HepG2 (cell line): Measurements from ENCODE around the gene RIPOR3. TPM values are rescaled to one million over a fixed set of nuclear protein-coding genes. Genes with fewer than 3 reads are reported as not detected.

Experiments
- AGO2 ChIP-seq: fragments of 200-400 bp; formaldehyde crosslinking; optimal IDR thresholded peaks from 2 replicates; pipeline ENCODE3; 2017; ENCODE audit warnings: mild to moderate bottlenecking, low read depth, low read length, moderate library complexity
- EZH2 ChIP-seq: conservative IDR thresholded peaks from 2 replicates; pipeline ENCODE4 v1.6.1; 2012; ENCODE audit warnings: mild to moderate bottlenecking, low read depth, low read length, moderate library complexity
- FOXC1 ChIP-seq: sonication (generic); formaldehyde crosslinking; IDR thresholded peaks from 2 replicates; pipeline ENCODE4 v1.8.0; 2022; ENCODE audit warnings: mild to moderate bottlenecking, missing genetic modification reagents, borderline replicate concordance
- FOXK1 ChIP-seq: sonication (generic); formaldehyde crosslinking; IDR thresholded peaks from 2 replicates; pipeline ENCODE4 v1.4.0; 2020; ENCODE audit warnings: low read depth, missing genetic modification reagents, borderline replicate concordance
- MAFF ChIP-seq: IDR thresholded peaks from 2 replicates; pipeline ENCODE4 v1.6.1; 2011; ENCODE audit warnings: low read depth, low read length, improper control_type of control experiment
- NCOR1 ChIP-seq: fragments of 200-600 bp; sonication (generic); IDR thresholded peaks from 2 replicates; pipeline ENCODE4 v1.7.0; 2017; ENCODE audit warnings: antibody characterized with exemption, low read length, borderline replicate concordance
- NFATC3 ChIP-seq: sonication (generic); formaldehyde crosslinking; IDR thresholded peaks from 2 replicates; pipeline ENCODE4 v1.5.1; 2020; ENCODE audit warnings: mild to moderate bottlenecking, missing genetic modification reagents
- REL ChIP-seq: sonication (generic); formaldehyde crosslinking; conservative IDR thresholded peaks from 2 replicates; pipeline ENCODE4 v1.8.0; 2022; ENCODE audit warnings: mild to moderate bottlenecking, missing genetic modification reagents, moderate library complexity
- SALL1 ChIP-seq: sonication (generic); formaldehyde crosslinking; IDR thresholded peaks from 2 replicates; pipeline ENCODE4 v1.8.0; 2022; ENCODE audit warnings: mild to moderate bottlenecking, missing genetic modification reagents
- TAF15 ChIP-seq: fragments of 200-400 bp; formaldehyde crosslinking; IDR thresholded peaks from one replicate; pipeline ENCODE4 v1.6.1; 2018; ENCODE audit warnings: mild to moderate bottlenecking, low read depth, low read length; ENCODE audit not compliant: poor library complexity, severe bottlenecking
- ZFYVE20 ChIP-seq: sonication (generic); formaldehyde crosslinking; IDR thresholded peaks from 2 replicates; pipeline ENCODE4 v1.8.0; 2023; ENCODE audit warnings: low read depth, mild to moderate bottlenecking, moderate library complexity, missing genetic modification reagents, borderline replicate concordance
- ZNF263 ChIP-seq: sonication (generic); formaldehyde crosslinking; IDR thresholded peaks from 2 replicates; pipeline ENCODE4 v1.4.0; 2020; ENCODE audit warnings: missing genetic modification reagents
- ZNF274 ChIP-seq: sonication (generic); formaldehyde crosslinking; IDR thresholded peaks from 2 replicates; pipeline ENCODE4 v1.5.1; 2020; ENCODE audit warnings: mild to moderate bottlenecking, missing genetic modification reagents
- ZNF34 ChIP-seq: sonication (generic); formaldehyde crosslinking; IDR thresholded peaks from 2 replicates; pipeline ENCODE4 v1.4.0; 2020; ENCODE audit warnings: mild to moderate bottlenecking, missing genetic modification reagents, borderline replicate concordance
- polyA plus RNA-seq, 8 experiments: library from polyadenylated mRNA; depleted of rRNA in 3 of 8; stranded (reverse) in 7 of 8; unstranded in 1 of 8; fragments of >200 nt; fragmentation: Illumina TruSeq in 4 of 8; extraction: Trizol in 4 of 8; gene quantifications; 2 replicates each; pipeline versions ENCODE4 v1.2.1 to v1.2.3, GENCODE V29; 2011 to 2016; ENCODE audit warnings: low read depth in 4 of 8, missing spikeins in 1 of 8, mixed read lengths in 1 of 8; ENCODE audit not compliant: insufficient read depth in 1 of 8
- total RNA-seq, 5 experiments: library from RNA; depleted of rRNA; stranded (reverse); fragments of >200 nt; fragmentation: Illumina TruSeq; extraction: Trizol; gene quantifications; 2 replicates each; pipeline ENCODE4 v1.2.3, GENCODE V29; 2016; ENCODE audit warnings: low read depth in 1 of 5
- TF ChIP-seq, protein P1 (sequence below): sonication (generic); formaldehyde crosslinking; IDR thresholded peaks from 2 replicates; pipeline ENCODE4 v1.8.1; 2023; ENCODE audit warnings: mild to moderate bottlenecking, missing genetic modification reagents, borderline replicate concordance
- TF ChIP-seq, protein P2 (sequence below): sonication (generic); formaldehyde crosslinking; IDR thresholded peaks from 2 replicates; pipeline ENCODE4 v1.4.0; 2020; ENCODE audit warnings: missing genetic modification reagents, borderline replicate concordance
- TF ChIP-seq, protein P3 (sequence below): sonication (generic); formaldehyde crosslinking; IDR thresholded peaks from 2 replicates; pipeline ENCODE4 v1.9.0; 2021; ENCODE audit warnings: missing genetic modification reagents, mild to moderate bottlenecking, borderline replicate concordance
- TF ChIP-seq, protein P4 (sequence below): sonication (generic); formaldehyde crosslinking; IDR thresholded peaks from 2 replicates; pipeline ENCODE4 v1.4.0; 2020; ENCODE audit warnings: mild to moderate bottlenecking, missing genetic modification reagents
- TF ChIP-seq, protein P5 (sequence below): sonication (generic); formaldehyde crosslinking; IDR thresholded peaks from 2 replicates; pipeline ENCODE4 v1.5.0; 2020; ENCODE audit warnings: missing genetic modification reagents
- TF ChIP-seq, protein P6 (sequence below): sonication (generic); formaldehyde crosslinking; IDR thresholded peaks from 2 replicates; pipeline ENCODE4 v1.8.0; 2022; ENCODE audit warnings: missing genetic modification reagents, mild to moderate bottlenecking, borderline replicate concordance

The RIPOR3 gene
- total and polyA plus RNA-seq, 2 of the 13 experiments (the other 11 are each of a cell fraction or from before 2014, with no cell fraction given) = 0.18 TPM; not detected in 1

DNA sequence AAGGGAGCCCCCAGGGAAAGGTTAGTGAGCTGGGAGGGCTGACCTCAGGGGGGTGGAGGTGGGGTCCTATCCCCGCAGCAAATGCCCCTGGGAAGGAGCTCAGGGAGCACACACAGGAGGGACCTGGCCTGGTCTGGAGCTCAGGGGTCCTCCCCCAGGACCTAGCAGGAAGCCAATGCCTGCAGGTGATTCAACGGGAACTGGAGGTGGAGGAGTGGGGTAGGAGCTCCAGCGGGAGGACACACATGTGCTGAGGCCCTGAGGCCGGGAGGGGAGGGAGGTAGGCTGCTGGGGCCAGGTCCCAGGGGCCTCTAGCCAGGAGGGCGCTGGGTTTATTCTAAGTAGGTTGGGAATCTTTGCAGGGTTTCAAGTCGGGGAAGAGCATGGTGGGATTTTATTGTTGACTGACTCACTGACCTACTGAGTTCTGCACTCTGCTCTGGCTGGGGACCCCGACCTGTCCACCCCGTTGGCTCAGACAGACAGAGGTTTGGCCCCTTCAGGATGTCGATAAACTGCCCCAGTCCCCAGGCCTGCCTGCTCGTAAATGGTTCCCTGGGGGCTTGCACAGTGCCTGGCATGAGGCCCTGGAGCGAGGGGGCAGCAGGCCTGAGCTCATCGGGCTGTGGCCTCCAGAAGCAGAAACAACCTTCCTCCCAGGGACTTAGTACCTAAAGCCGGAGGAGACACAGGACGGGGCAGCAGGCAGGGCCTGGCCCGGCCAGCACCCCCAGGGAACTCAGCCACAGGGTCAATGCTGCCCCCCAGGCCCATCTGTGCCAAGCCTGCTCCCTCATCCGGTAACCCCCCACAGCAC, 62.3 kb downstream of the RIPOR3 start (continued):
- 0 out of 2 replicates have a peak, but pooled peaks have one; percentile 44 for TF ChIP-seq EZH2
- TF ChIP-seq AGO2 = no peak
- no peak for TF ChIP-seq ZFYVE20 (CRISPR knock-in tag)
- TF ChIP-seq, protein P1, sequence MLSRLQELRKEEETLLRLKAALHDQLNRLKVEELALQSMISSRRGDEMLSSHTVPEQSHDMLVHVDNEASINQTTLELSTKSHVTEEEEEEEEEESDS (CRISPR knock-in tag) = no peak
- TF ChIP-seq, protein P2, sequence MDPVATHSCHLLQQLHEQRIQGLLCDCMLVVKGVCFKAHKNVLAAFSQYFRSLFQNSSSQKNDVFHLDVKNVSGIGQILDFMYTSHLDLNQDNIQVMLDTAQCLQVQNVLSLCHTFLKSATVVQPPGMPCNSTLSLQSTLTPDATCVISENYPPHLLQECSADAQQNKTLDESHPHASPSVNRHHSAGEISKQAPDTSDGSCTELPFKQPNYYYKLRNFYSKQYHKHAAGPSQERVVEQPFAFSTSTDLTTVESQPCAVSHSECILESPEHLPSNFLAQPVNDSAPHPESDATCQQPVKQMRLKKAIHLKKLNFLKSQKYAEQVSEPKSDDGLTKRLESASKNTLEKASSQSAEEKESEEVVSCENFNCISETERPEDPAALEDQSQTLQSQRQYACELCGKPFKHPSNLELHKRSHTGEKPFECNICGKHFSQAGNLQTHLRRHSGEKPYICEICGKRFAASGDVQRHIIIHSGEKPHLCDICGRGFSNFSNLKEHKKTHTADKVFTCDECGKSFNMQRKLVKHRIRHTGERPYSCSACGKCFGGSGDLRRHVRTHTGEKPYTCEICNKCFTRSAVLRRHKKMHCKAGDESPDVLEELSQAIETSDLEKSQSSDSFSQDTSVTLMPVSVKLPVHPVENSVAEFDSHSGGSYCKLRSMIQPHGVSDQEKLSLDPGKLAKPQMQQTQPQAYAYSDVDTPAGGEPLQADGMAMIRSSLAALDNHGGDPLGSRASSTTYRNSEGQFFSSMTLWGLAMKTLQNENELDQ (CRISPR knock-in tag) = no peak
- TF ChIP-seq, protein P3, sequence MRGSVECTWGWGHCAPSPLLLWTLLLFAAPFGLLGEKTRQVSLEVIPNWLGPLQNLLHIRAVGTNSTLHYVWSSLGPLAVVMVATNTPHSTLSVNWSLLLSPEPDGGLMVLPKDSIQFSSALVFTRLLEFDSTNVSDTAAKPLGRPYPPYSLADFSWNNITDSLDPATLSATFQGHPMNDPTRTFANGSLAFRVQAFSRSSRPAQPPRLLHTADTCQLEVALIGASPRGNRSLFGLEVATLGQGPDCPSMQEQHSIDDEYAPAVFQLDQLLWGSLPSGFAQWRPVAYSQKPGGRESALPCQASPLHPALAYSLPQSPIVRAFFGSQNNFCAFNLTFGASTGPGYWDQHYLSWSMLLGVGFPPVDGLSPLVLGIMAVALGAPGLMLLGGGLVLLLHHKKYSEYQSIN = no peak
- no peak for TF ChIP-seq NFATC3
- TF ChIP-seq, protein P4, sequence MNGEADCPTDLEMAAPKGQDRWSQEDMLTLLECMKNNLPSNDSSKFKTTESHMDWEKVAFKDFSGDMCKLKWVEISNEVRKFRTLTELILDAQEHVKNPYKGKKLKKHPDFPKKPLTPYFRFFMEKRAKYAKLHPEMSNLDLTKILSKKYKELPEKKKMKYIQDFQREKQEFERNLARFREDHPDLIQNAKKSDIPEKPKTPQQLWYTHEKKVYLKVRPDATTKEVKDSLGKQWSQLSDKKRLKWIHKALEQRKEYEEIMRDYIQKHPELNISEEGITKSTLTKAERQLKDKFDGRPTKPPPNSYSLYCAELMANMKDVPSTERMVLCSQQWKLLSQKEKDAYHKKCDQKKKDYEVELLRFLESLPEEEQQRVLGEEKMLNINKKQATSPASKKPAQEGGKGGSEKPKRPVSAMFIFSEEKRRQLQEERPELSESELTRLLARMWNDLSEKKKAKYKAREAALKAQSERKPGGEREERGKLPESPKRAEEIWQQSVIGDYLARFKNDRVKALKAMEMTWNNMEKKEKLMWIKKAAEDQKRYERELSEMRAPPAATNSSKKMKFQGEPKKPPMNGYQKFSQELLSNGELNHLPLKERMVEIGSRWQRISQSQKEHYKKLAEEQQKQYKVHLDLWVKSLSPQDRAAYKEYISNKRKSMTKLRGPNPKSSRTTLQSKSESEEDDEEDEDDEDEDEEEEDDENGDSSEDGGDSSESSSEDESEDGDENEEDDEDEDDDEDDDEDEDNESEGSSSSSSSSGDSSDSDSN (CRISPR knock-in tag) = peak; percentile 16; the same call in 1 of the 2 replicates
- no peak for TF ChIP-seq REL
- no peak for TF ChIP-seq TAF15
- TF ChIP-seq ZNF263 (CRISPR knock-in tag) = peak; percentile 82
- TF ChIP-seq SALL1 (CRISPR knock-in tag) = no peak
- TF ChIP-seq, protein P5, sequence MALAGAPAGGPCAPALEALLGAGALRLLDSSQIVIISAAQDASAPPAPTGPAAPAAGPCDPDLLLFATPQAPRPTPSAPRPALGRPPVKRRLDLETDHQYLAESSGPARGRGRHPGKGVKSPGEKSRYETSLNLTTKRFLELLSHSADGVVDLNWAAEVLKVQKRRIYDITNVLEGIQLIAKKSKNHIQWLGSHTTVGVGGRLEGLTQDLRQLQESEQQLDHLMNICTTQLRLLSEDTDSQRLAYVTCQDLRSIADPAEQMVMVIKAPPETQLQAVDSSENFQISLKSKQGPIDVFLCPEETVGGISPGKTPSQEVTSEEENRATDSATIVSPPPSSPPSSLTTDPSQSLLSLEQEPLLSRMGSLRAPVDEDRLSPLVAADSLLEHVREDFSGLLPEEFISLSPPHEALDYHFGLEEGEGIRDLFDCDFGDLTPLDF (CRISPR knock-in tag) = no peak
- TF ChIP-seq, protein P6, sequence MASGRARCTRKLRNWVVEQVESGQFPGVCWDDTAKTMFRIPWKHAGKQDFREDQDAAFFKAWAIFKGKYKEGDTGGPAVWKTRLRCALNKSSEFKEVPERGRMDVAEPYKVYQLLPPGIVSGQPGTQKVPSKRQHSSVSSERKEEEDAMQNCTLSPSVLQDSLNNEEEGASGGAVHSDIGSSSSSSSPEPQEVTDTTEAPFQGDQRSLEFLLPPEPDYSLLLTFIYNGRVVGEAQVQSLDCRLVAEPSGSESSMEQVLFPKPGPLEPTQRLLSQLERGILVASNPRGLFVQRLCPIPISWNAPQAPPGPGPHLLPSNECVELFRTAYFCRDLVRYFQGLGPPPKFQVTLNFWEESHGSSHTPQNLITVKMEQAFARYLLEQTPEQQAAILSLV (CRISPR knock-in tag) = 0 out of 2 replicates have a peak, but pooled peaks have one; percentile 11
- peak; percentile 54; the same call in 1 of the 2 replicates for TF ChIP-seq ZNF274 (CRISPR knock-in tag)
- no peak for TF ChIP-seq NCOR1
- TF ChIP-seq FOXC1 (CRISPR knock-in tag) = no peak
- TF ChIP-seq ZNF34 (CRISPR knock-in tag) = no peak
- no peak for TF ChIP-seq FOXK1
- TF ChIP-seq MAFF = no peak
